MCF 10A (cell line): ENCODE data around the gene RHBDD2. TPM values are rescaled to one million over a fixed set of nuclear protein-coding genes. Genes with fewer than 3 reads are reported as not detected.
"Not testable (repeated sequence)": the region's sequence is repeated elsewhere in the genome, so short reads cannot be mapped to it uniquely, and the experiment has no call there.

Experiments used
- BruUV-seq: library from RNA; stranded (reverse); fragments of 400-500 nt; replicated peaks from 2 replicates; lab custom pipeline; 2021; lab: Mats Ljungman, UMichigan
- CTCF ChIA-PET: fragments of 300-600 bp; sonication (Branson Sonifier 250); formaldehyde crosslinking; extraction: SDS; loops from one replicate; lab custom pipeline; 2021; ENCODE audit warnings: antibody characterized with exemption, inconsistent platforms; lab: Yijun Ruan, JAX
- POLR2A ChIA-PET: fragments of 300-600, 350-650 bp; sonication (Branson Sonifier 250); formaldehyde crosslinking; extraction: SDS; loops from one replicate; lab custom pipeline; 2020; ENCODE audit warnings: antibody characterized with exemption, inconsistent platforms; lab: Yijun Ruan, JAX
- DNase-seq: peaks from one replicate; pipeline ENCODE4 v3.0.0-alpha.2; 2018; ENCODE audit not compliant: unreplicated experiment
- H3K27ac Mint-ChIP-seq: one replicate; pipeline ENCODE4 v1.8.0; 2022; ENCODE audit warnings: mild to moderate bottlenecking, low read depth, mixed read lengths; ENCODE audit not compliant: unreplicated experiment
- H3K27me3 Mint-ChIP-seq: one replicate; pipeline ENCODE4 v1.8.0; 2022; ENCODE audit warnings: mixed read lengths; ENCODE audit not compliant: insufficient read depth, unreplicated experiment
- H3K36me3 Mint-ChIP-seq: one replicate; pipeline ENCODE4 v1.8.0; 2022; ENCODE audit warnings: mild to moderate bottlenecking, moderate library complexity, mixed read lengths; ENCODE audit not compliant: insufficient read depth, unreplicated experiment
- H3K4me1 Mint-ChIP-seq: one replicate; pipeline ENCODE4 v1.8.0; 2022; ENCODE audit warnings: mixed read lengths; ENCODE audit not compliant: insufficient read depth, unreplicated experiment
- H3K4me3 Mint-ChIP-seq: one replicate; pipeline ENCODE4 v1.8.0; 2022; ENCODE audit warnings: mild to moderate bottlenecking, moderate library complexity, mixed read lengths; ENCODE audit not compliant: unreplicated experiment
- H3K9me3 Mint-ChIP-seq: one replicate; pipeline ENCODE4 v1.8.0; 2022; ENCODE audit warnings: mixed read lengths; ENCODE audit not compliant: unreplicated experiment
- intact Hi-C: fragments of 100-400 bp; cut with micrococcal nuclease; formaldehyde crosslinking; loops from 2 replicates; pipeline ENCODE4 v1.14.1; 2022
- total RNA-seq: library from RNA; stranded (reverse); gene quantifications from 2 replicates; pipeline ENCODE4 v1.2.3, GENCODE V29; 2022
- TF ChIP-seq, protein P1 (sequence below): fragments of 200-600 bp; IDR thresholded peaks from one replicate; pipeline ENCODE4 v1.8.0; 2022; ENCODE audit warnings: antibody characterized with exemption, mild to moderate bottlenecking; ENCODE audit not compliant: unreplicated experiment

Gene RHBDD2
- total RNA-seq, 1 experiment from 2014 or later: 38.6 TPM

DNA sequence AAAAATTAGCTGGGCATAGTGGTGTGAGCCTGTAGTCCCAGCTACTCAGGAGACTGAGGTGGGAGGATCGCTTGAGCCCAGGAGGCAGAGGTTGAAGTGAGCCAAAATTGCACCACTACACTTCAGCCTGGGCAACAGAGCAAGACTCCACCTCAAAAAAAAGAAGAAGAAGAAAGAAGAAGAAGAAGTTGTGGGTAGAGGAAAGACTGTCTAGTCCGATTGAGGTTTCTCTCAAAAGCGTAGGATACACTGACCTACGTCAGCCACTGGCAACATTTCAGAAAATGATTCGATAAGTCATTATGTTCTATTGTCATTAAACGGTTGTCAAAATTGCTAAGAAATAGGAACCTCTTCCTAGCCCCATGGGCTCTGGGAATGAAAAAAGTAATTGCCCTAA lies 22.3 kb upstream of the RHBDD2 start:
- CTCF ChIA-PET: interaction anchor here (0.5 kb wide), 1 partner anchor 1715 kb away, joined by 3 read pairs; no protein-coding TSS in a partner anchor

DNA sequence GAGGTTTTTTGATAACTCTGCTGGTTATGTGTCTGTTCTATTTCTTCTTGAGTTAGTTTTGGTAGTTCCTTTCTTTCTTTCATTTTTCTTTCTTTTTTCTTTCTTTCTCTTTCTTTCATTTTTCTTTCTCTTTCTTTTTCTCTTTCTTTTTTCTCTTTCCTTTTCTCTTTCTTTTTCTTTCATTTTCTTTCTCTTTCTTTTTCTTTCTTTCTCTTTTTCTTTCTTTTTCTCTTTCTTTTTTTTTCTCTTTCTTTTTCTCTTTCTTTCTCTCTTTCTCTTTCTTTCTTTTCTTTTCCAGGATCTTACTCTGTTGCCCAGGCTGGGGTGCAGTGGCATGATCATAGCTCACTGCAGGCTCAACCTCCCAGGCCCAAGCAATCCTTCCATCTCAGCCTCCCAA lies 20.4 kb upstream of the RHBDD2 start:
- intact Hi-C loops: no loop called here
- H3K4me3 Mint-ChIP-seq: no peak overlapping the region
- H3K9me3 Mint-ChIP-seq: no peaks in the 10 kb centered on the region
- no peaks in the 10 kb centered on the region for H3K27me3 Mint-ChIP-seq
- no TSS peak for BruUV-seq
- no peak overlapping the region for H3K27ac Mint-ChIP-seq
- TF ChIP-seq, protein P1, sequence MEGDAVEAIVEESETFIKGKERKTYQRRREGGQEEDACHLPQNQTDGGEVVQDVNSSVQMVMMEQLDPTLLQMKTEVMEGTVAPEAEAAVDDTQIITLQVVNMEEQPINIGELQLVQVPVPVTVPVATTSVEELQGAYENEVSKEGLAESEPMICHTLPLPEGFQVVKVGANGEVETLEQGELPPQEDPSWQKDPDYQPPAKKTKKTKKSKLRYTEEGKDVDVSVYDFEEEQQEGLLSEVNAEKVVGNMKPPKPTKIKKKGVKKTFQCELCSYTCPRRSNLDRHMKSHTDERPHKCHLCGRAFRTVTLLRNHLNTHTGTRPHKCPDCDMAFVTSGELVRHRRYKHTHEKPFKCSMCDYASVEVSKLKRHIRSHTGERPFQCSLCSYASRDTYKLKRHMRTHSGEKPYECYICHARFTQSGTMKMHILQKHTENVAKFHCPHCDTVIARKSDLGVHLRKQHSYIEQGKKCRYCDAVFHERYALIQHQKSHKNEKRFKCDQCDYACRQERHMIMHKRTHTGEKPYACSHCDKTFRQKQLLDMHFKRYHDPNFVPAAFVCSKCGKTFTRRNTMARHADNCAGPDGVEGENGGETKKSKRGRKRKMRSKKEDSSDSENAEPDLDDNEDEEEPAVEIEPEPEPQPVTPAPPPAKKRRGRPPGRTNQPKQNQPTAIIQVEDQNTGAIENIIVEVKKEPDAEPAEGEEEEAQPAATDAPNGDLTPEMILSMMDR: no peak
- H3K36me3 Mint-ChIP-seq: no peaks in the 10 kb centered on the region
- no peak for DNase-seq
- no peaks in the 10 kb centered on the region for H3K4me1 Mint-ChIP-seq
- POLR2A ChIA-PET: no interaction called here
- CTCF ChIA-PET: interaction anchor here (0.7 kb wide), 1 partner anchor 1892 kb away, joined by 3 read pairs; no protein-coding TSS in a partner anchor

More for the DNA sequence above, 22.3 kb upstream of the RHBDD2 start:
- Mint-ChIP-seq H3K27me3 (no peaks in the 10 kb centered on the region), H3K9me3 (no peaks in the 10 kb centered on the region), H3K36me3 (no peaks in the 10 kb centered on the region), H3K4me1 (no peaks in the 10 kb centered on the region), H3K4me3 (no peak overlapping the region), H3K27ac (no peak overlapping the region)
- no peak for DNase-seq
- no TSS peak for BruUV-seq
- TF ChIP-seq, protein P1: no peak
- POLR2A ChIA-PET: no interaction called here
- intact Hi-C loops: no loop called here

GRCh38 chr7:75861636-75862035 lies 17.2 kb upstream of the RHBDD2 start:
- Mint-ChIP-seq H3K27me3 (no peaks in the 10 kb centered on the region), H3K36me3 (no peaks in the 10 kb centered on the region), H3K27ac (no peak overlapping the region), H3K9me3 (no peaks in the 10 kb centered on the region), H3K4me3 (no peak overlapping the region), H3K4me1 (no peaks in the 10 kb centered on the region)
- DNase-seq: no peak
- no TSS peak for BruUV-seq
- TF ChIP-seq, protein P1: no peak
- intact Hi-C loops: no loop called here
- CTCF ChIA-PET: interaction anchor here (0.5 kb wide), 1 partner anchor 62 kb away, joined by 3 read pairs; no protein-coding TSS in a partner anchor
- POLR2A ChIA-PET: no interaction called here

- H3K9me3 Mint-ChIP-seq, H3K27ac Mint-ChIP-seq, intact Hi-C loops, H3K36me3 Mint-ChIP-seq, H3K27me3 Mint-ChIP-seq, BruUV-seq, H3K4me1 Mint-ChIP-seq, H3K4me3 Mint-ChIP-seq, DNase-seq: not testable (repeated sequence)
- ChIA-PET POLR2A (interaction anchor here (1.9 kb wide), 1 partner anchor 14 kb away, joined by 6 read pairs; no protein-coding TSS in a partner anchor), CTCF (interaction anchor here (0.6 to 4.4 kb wide), 5 partner anchors 32 to 353 kb away, joined by 3 to 45 read pairs (median 3); no protein-coding TSS in a partner anchor)
These were observed 14.6 kb upstream of the RHBDD2 start for GRCh38 chr7:75864251-75864650.
